ENCODE data around the gene CEP104.

DNA sequence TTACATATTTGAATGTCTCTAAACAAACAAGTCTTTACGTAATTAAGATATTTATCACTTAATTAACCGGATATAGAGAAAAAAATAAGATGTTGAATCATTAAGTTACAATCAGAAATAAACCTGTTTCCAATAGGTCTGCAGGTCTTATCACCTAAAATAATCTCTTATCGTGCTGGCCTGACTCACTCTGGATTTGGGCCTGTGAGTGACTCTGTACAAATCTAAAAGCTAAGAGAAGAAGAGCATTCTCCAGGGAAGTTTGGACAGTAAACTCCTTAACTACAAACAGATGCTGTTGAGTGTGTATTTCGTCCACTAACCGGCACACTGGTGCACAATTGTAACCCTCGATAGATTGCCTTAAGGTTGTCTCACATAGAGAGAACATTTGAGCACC, 25.3 kb downstream of the CEP104 start:
- TF ChIP-seq, protein P1, sequence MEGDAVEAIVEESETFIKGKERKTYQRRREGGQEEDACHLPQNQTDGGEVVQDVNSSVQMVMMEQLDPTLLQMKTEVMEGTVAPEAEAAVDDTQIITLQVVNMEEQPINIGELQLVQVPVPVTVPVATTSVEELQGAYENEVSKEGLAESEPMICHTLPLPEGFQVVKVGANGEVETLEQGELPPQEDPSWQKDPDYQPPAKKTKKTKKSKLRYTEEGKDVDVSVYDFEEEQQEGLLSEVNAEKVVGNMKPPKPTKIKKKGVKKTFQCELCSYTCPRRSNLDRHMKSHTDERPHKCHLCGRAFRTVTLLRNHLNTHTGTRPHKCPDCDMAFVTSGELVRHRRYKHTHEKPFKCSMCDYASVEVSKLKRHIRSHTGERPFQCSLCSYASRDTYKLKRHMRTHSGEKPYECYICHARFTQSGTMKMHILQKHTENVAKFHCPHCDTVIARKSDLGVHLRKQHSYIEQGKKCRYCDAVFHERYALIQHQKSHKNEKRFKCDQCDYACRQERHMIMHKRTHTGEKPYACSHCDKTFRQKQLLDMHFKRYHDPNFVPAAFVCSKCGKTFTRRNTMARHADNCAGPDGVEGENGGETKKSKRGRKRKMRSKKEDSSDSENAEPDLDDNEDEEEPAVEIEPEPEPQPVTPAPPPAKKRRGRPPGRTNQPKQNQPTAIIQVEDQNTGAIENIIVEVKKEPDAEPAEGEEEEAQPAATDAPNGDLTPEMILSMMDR (IDR thresholded peaks at IDR 0.05; ENCODE audit: poor library complexity): no peak
- no peak for TF ChIP-seq EZH2phosphoT487 (IDR thresholded peaks at IDR 0.05; ENCODE audit: low read depth, severe bottlenecking, unreplicated experiment)
